ENCODE results near the gene WNT8A.
A peak's percentile ranks its signal among the peaks of the same experiment; 100 is the strongest.
"Not testable (repeated sequence)": the region's sequence is repeated elsewhere in the genome, so short reads cannot be mapped to it uniquely, and the experiment has no call there.

WNT8A gene

GRCh38 chr5:138065102-138065501 lies 18.7 kb upstream of the WNT8A start:
- DNase-seq = peak; percentile 8
- no peaks in the 10 kb centered on the region for H3K27me3 Mint-ChIP-seq (ENCODE audit: low read depth, poor library complexity)
- peaks cover 4% of the 10 kb centered on the region for H3K36me3 Mint-ChIP-seq (ENCODE audit: low read depth)
- TF ChIP-seq, protein P1, sequence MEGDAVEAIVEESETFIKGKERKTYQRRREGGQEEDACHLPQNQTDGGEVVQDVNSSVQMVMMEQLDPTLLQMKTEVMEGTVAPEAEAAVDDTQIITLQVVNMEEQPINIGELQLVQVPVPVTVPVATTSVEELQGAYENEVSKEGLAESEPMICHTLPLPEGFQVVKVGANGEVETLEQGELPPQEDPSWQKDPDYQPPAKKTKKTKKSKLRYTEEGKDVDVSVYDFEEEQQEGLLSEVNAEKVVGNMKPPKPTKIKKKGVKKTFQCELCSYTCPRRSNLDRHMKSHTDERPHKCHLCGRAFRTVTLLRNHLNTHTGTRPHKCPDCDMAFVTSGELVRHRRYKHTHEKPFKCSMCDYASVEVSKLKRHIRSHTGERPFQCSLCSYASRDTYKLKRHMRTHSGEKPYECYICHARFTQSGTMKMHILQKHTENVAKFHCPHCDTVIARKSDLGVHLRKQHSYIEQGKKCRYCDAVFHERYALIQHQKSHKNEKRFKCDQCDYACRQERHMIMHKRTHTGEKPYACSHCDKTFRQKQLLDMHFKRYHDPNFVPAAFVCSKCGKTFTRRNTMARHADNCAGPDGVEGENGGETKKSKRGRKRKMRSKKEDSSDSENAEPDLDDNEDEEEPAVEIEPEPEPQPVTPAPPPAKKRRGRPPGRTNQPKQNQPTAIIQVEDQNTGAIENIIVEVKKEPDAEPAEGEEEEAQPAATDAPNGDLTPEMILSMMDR (IDR thresholded peaks at IDR 0.05) = peak; percentile 27
- no peak overlapping the region for H3K4me3 Mint-ChIP-seq
- peaks cover 6% of the 10 kb centered on the region for H3K4me1 Mint-ChIP-seq
- H3K27ac Mint-ChIP-seq = peak overlapping the region; percentile 68
- peaks cover 15% of the 10 kb centered on the region for H3K9me3 Mint-ChIP-seq

- H3K36me3 Mint-ChIP-seq (ENCODE audit: low read depth) = peaks cover 4% of the 10 kb centered on the region
- H3K27me3 Mint-ChIP-seq (ENCODE audit: low read depth, poor library complexity) = no peaks in the 10 kb centered on the region
- peaks cover 6% of the 10 kb centered on the region for H3K4me1 Mint-ChIP-seq
- DNase-seq = no peak
- no peak overlapping the region for H3K4me3 Mint-ChIP-seq
- H3K9me3 Mint-ChIP-seq = peaks cover 19% of the 10 kb centered on the region
- H3K27ac Mint-ChIP-seq = no peak overlapping the region
- TF ChIP-seq, protein P1 (IDR thresholded peaks at IDR 0.05) = no peak
Measured at GRCh38 chr5:138067945-138068344, 15.9 kb upstream of the WNT8A start.

DNA sequence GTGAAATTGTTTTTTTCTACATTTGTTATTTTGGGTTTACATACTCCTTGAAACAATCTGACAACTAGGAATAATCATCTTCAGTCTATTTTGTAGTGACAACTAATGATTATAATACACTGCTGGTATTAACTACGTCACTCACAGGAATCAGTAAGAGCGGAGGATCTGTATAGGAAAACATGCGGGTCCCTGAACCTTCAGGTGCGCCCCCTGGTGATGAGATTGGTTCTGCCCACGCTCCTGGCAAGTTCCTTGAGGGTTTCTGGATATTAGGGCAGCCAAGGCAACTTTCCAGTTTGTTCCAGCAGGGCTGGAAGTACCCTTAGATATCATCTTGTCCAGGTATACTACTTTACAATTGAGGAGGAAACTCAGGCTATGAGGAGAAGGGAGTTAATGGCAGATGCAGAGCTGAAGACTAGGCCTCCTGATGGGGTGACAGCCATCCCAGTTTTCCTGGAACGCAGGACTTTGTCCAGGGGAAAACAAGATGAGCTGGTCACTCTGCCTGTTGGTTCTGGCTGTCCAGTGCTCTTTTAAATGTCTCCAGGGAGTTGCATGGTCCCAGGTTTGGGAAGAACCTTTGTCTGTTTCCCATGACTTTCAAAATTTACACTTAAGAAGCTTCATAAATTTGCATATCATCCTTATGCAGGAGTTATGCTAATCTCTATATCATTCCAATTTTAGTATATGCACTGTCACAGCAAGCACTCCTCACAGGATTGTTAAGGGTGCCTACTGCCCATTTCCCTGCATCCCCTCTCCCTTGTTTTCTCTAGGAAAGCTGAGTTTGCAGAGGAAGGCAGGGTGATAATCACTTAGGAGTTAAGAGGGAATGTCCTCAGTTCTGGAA lies 14.9 kb upstream of the WNT8A start:
- H3K4me3 Mint-ChIP-seq = no peak overlapping the region
- no peaks in the 10 kb centered on the region for H3K27me3 Mint-ChIP-seq (ENCODE audit: low read depth, poor library complexity)
- H3K9me3 Mint-ChIP-seq = peaks cover 19% of the 10 kb centered on the region
- H3K27ac Mint-ChIP-seq = no peak overlapping the region
- peak; percentile 65 for DNase-seq
- H3K4me1 Mint-ChIP-seq = peaks cover 6% of the 10 kb centered on the region
- TF ChIP-seq, protein P1 (IDR thresholded peaks at IDR 0.05) = peak; percentile 44
- H3K36me3 Mint-ChIP-seq (ENCODE audit: low read depth) = peaks cover 4% of the 10 kb centered on the region

DNA sequence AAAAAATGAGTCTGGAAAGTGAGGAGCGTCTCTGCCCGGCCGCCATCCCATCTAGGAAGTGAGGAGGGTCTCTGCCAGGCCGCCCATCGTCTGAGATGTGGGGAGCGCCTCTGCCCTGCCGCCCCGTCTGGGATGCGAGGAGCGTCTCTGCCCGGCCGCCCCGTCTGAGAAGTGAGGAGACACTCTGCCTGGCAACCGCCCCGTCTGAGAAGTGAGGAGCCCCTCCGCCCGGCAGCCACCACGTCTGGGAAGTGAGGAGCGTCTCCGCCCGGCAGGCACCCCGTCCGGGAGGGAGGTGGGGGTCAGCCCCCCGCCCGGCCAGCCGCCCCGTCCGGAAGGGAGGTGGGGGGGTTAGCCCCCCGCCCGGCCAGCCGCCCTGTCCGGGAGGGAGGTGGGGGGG lies 13.8 kb upstream of the WNT8A start:
- H3K4me1 Mint-ChIP-seq; H3K27me3 Mint-ChIP-seq (ENCODE audit: low read depth, poor library complexity); H3K4me3 Mint-ChIP-seq; DNase-seq; H3K36me3 Mint-ChIP-seq (ENCODE audit: low read depth): not testable (repeated sequence)
- peak overlapping the region; percentile 42 for H3K27ac Mint-ChIP-seq
- H3K9me3 Mint-ChIP-seq = peaks cover 19% of the 10 kb centered on the region

DNA sequence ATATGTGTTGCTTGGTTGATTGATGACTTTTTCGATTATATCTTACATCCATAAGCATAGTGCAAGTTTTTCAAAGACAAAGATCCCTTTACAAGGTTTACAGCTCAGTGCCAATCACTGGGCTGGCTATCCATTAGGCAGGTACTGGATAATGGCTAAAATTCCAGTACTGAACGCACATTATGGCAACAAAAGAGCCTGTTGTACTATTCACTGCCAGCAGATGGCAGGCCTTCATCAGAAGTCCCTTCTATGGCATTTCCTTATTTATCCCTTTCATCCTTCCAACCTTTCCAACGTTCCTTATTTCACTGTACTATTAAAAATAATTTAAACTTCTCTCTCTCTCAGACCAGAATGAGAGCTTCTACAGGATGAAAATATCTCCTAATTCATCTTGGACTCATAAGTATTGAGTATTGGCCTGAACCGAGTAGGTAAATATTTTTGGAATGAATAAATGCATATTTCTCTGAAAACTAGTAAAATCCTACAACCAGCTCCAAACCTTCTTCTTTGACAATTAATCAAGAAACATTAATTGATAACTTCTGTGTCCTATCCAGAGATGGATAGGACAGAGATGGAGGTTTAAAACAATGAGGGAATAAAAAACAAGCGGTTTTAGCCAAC lies 6.7 kb upstream of the WNT8A start:
- peak; percentile 77 for DNase-seq
- Mint-ChIP-seq H3K4me1 (peaks cover 16% of the 10 kb centered on the region), H3K36me3 (ENCODE audit: low read depth) (no peaks in the 10 kb centered on the region), H3K4me3 (no peak overlapping the region), H3K27ac (no peak overlapping the region), H3K9me3 (no peaks in the 10 kb centered on the region), H3K27me3 (ENCODE audit: low read depth, poor library complexity) (no peaks in the 10 kb centered on the region)
- TF ChIP-seq, protein P1 (IDR thresholded peaks at IDR 0.05) = peak; percentile 90

GRCh38 chr5:138078006-138078643 lies 5.7 kb upstream of the WNT8A start:
- Mint-ChIP-seq H3K4me1 (peaks cover 16% of the 10 kb centered on the region), H3K27ac (peak overlapping the region; percentile 34), H3K36me3 (ENCODE audit: low read depth) (no peaks in the 10 kb centered on the region), H3K4me3 (no peak overlapping the region), H3K27me3 (ENCODE audit: low read depth, poor library complexity) (no peaks in the 10 kb centered on the region), H3K9me3 (no peaks in the 10 kb centered on the region)
- DNase-seq = no peak
- TF ChIP-seq, protein P1 (IDR thresholded peaks at IDR 0.05) = no peak

All from nephron progenitor cell (in vitro differentiated cells).